Stimulated activated CD4-positive, alpha-beta T cell treated with anti-CD3 and anti-CD28 coated beads, Interleukin-12 subunit alpha, Interleukin-12 subunit beta, amount 100 ng/mL, for 24 hours (primary cell): Measurements from ENCODE around the gene WDR86.

ENCODE experiments used
- DNase-seq, 2 experiments: peaks; one replicate each; pipeline ENCODE4 v3.0.0-alpha.2; 2020; ENCODE audit warnings: low read depth in 2 of 2

Gene WDR86

GRCh38 chr7:151391358-151391730 is 18.5 kb downstream of the WDR86 start:
- no peak for DNase-seq

GRCh38 chr7:151390598-151391357 is 19.1 kb downstream of the WDR86 start:
- DNase-seq, result no peak

- DNase-seq, result no peak
Measured at GRCh38 chr7:151389768-151390597, 19.9 kb downstream of the WDR86 start.

- DNase-seq, result no peak
Measured at GRCh38 chr7:151389096-151389767, 20.6 kb downstream of the WDR86 start.

- DNase-seq, result no peak
Measured at GRCh38 chr7:151388430-151388829, 21.4 kb downstream of the WDR86 start.

GRCh38 chr7:151388007-151388297 is 21.9 kb downstream of the WDR86 start:
- DNase-seq, result no peak

GRCh38 chr7:151387161-151388006 is 22.5 kb downstream of the WDR86 start:
- DNase-seq, result no peak

- DNase-seq, result no peak
Measured at GRCh38 chr7:151386301-151387160, 23.3 kb downstream of the WDR86 start.

GRCh38 chr7:151385626-151386300 is 24.1 kb downstream of the WDR86 start:
- DNase-seq, result no peak

GRCh38 chr7:151384776-151385625 is 24.8 kb downstream of the WDR86 start:
- DNase-seq, result no peak

GRCh38 chr7:151384352-151384697 is 25.5 kb downstream of the WDR86 start:
- no peak for DNase-seq

GRCh38 chr7:151383638-151384351 is 26.0 kb downstream of the WDR86 start:
- no peak for DNase-seq

- no peak for DNase-seq
Measured at GRCh38 chr7:151382079-151382885, 27.6 kb downstream of the WDR86 start.

GRCh38 chr7:151381348-151382078 is 28.3 kb downstream of the WDR86 start:
- no peak for DNase-seq

GRCh38 chr7:151381098-151381347 is 28.8 kb downstream of the WDR86 start:
- DNase-seq, result no peak

GRCh38 chr7:151380199-151381097 is 29.4 kb downstream of the WDR86 start:
- DNase-seq, result no peak
